Epithelial cell of proximal tubule (primary cell): ENCODE measurements around the gene CDH23. TPM values are rescaled to one million over a fixed set of nuclear protein-coding genes. Genes with fewer than 3 reads are reported as not detected.

Source experiments
- DNase-seq: peaks from one replicate; pipeline ENCODE4 v3.0.0-alpha.2; 2011; ENCODE audit warnings: low read depth
- H3K4me3 ChIP-seq: 2 replicates; pipeline ENCODE4 v1.5.1; 2011; ENCODE audit warnings: low read depth, mild to moderate bottlenecking, low read length
- total RNA-seq: library from RNA; depleted of rRNA; stranded (reverse); fragments of >200 nt; gene quantifications from 2 replicates; pipeline ENCODE4 v1.2.3, GENCODE V29; 2015
- TF ChIP-seq, protein P1 (sequence below): conservative IDR thresholded peaks from 2 replicates; pipeline ENCODE4 v1.5.1; 2012; ENCODE audit warnings: low read depth, mild to moderate bottlenecking, low read length

CDH23 gene
- total RNA-seq, 1 donor from 2014 or later: under 0.01 TPM

DNA sequence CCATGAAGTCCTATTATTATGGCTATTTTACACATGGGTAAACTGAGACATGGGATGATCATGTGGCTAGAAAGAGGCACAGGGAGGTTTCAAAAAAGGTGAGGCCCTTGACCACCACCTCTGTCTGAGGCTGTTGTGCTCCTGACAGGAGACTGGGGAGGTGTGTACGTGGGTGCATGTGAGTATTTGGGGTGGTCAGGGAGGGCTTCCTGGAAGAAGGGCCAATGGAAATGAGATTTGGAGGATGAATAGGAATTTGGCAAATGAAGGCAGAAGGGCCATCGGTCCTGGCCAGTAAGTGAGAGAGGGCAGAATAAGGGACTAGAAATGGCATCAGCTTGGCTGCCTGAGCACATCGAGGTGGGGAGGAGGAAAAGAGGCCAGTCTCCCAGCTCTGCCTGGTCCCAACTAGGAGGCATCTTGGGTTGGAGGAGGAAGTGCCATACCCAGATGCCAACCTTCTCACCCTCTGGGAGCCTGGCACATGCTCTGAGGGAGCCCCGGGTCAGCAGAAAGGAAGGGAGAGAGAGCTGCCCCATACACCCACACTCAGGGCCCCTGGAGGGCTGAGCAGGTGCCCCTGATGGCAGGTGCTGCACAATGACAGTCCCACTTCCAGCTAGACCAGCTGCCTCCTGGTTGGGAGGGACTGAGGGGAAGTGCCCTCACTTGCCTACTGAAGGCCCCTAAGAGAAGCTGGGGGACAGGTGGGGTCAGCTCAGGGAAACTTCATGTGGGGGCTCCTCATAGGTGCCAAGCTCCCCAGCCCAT lies 47.7 kb downstream of the CDH23 start:
- H3K4me3 ChIP-seq: no peak overlapping the region
- TF ChIP-seq, protein P1, sequence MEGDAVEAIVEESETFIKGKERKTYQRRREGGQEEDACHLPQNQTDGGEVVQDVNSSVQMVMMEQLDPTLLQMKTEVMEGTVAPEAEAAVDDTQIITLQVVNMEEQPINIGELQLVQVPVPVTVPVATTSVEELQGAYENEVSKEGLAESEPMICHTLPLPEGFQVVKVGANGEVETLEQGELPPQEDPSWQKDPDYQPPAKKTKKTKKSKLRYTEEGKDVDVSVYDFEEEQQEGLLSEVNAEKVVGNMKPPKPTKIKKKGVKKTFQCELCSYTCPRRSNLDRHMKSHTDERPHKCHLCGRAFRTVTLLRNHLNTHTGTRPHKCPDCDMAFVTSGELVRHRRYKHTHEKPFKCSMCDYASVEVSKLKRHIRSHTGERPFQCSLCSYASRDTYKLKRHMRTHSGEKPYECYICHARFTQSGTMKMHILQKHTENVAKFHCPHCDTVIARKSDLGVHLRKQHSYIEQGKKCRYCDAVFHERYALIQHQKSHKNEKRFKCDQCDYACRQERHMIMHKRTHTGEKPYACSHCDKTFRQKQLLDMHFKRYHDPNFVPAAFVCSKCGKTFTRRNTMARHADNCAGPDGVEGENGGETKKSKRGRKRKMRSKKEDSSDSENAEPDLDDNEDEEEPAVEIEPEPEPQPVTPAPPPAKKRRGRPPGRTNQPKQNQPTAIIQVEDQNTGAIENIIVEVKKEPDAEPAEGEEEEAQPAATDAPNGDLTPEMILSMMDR: no peak
- DNase-seq: no peak

DNA sequence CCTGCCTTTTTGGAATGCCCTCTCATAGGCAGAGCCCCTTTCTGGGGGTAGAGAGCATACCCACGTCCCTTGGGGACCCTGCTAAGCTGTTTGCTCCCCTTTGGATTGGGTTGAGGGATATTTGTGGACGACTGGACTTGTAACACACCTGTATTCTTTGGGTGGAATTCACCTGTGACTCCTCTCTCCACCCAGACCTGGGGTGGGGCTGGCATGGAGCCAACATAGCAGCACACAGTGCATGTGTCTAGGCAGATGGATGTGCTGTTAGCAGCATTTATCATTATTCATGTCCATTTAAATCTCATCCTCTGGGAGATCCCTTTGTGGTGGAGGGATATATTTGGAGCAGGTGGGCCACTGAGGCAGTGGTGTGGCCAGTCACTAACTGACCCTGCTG lies 51.0 kb downstream of the CDH23 start:
- no peak for DNase-seq
- TF ChIP-seq, protein P1: no peak
- no peak overlapping the region for H3K4me3 ChIP-seq

DNA sequence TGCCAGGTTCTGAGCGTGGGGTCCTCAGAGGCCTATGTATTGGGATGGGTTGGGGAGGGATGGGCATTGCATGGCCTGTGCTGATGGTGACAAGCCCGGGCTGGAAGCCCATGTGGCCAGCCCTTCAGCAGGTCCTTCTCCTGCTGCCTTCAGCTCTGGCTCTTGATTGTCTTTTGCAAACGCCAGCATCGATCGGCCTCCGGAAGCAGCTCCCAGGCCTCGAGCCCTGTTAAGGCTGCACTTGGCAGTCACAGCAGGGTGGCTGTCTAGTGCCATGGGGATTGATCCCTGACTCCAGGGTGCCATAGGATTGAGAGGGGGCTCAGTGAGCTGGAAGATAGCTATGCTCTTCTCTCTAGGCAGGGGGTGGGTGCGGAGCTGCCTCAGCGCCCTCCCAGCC lies 51.4 kb downstream of the CDH23 start:
- TF ChIP-seq, protein P1: no peak
- no peak overlapping the region for H3K4me3 ChIP-seq
- DNase-seq: no peak

DNA sequence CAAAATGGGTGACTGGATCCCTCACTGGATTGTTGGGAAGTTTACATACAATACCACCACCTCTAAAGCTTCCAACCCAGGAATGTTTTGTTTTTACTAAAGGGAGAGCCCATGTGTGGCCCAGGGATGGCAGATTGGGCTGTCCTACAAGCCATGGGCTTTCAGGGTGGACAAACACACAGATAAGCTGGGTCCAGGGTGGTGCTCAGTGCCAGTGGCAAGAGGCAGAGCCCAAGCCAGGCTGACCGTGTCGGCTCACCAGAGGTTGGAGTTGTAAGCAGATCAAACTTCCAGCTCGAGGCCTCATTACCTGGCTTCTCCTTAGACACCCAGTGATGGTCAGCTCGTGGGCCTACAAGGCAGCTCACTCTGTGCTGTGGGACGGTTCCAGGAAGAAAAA lies 52.3 kb downstream of the CDH23 start:
- DNase-seq: no peak
- TF ChIP-seq, protein P1: no peak
- H3K4me3 ChIP-seq: no peak overlapping the region

DNA sequence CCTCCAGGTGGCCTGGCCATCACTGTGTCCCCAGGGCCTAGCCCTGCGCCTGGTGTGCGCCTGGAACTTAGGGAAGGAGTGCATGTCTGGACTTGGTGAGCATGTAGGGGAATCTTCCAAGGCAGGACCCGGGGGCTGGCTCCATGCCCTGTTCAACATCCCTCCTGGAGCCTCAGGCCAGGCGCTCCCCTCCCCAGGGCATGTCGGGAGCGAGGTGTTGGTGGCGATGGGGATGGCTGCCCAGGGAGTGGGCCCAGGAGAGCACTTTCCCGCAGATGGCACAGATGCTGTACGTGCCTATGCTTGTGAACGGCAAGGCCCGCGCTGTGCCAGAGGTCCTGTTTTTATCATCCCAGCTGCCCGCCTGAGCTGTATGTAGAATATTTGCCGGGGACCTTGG lies 55.0 kb downstream of the CDH23 start:
- H3K4me3 ChIP-seq: no peak overlapping the region
- DNase-seq: no peak
- TF ChIP-seq, protein P1: no peak

DNA sequence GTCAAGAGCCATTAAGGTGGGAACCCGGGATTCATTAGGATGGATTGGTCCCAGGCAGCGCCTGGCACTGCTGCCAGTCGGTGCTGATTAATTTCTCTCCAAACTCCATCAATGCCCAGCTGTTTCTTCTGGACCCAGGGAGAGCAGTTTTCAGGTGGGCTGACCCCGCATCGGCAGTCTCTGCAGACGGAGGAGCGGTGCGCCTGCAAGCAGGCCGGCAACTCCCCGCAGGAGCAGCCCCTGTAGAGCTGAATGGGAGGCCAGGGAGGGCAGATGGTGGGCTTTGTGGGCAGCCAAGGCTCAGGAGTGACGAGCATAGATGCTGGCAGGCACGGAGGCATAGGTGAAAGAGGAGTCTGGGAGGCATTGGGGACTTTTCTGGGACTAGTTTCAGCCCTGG lies 56.5 kb downstream of the CDH23 start:
- H3K4me3 ChIP-seq: no peak overlapping the region
- no peak for DNase-seq
- TF ChIP-seq, protein P1: no peak

DNA sequence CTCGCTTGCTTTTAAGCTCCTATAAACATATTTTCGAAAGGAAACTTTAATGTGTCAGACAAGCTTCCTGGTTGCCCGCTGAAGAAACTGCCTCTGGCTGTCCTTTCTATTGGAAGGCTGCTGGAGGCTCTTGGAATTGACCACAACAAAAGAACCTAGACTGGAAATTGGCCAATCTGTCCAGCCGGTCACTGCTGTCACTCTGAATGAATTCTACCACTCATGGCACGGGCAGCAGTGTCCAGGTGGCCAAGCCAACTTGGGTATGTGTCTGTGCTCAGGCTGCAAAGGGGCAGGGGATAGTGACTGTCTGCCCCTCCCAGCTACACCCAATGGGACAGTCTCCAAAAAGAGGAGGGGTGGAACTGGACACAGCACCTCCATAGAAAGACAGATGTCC lies 57.6 kb downstream of the CDH23 start:
- no peak overlapping the region for H3K4me3 ChIP-seq
- TF ChIP-seq, protein P1: no peak
- no peak for DNase-seq
